ENCODE data around the gene BHLHE23.

DNA sequence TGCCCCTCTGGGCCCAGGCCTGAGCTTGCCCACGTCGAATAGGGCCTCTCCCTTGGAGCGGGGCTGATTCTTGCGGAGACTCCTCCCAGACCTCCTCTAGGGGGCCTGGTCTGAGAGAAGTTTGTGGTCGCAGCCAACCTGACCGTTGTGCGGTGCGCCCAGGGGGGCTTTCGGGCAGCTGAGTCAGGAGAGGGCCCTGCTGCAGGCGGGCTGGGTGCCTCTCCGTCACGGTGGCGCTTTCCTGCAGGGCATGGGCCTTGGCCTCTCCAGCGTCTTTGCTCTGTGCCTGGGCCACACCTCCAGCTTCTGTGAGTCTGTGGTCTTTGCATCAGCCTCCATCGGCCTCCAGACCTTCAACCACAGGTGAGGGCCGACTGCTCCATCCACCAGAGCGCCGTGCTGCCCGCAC lies 41.4 kb downstream of the BHLHE23 start:
- TF ChIP-seq, protein P1, sequence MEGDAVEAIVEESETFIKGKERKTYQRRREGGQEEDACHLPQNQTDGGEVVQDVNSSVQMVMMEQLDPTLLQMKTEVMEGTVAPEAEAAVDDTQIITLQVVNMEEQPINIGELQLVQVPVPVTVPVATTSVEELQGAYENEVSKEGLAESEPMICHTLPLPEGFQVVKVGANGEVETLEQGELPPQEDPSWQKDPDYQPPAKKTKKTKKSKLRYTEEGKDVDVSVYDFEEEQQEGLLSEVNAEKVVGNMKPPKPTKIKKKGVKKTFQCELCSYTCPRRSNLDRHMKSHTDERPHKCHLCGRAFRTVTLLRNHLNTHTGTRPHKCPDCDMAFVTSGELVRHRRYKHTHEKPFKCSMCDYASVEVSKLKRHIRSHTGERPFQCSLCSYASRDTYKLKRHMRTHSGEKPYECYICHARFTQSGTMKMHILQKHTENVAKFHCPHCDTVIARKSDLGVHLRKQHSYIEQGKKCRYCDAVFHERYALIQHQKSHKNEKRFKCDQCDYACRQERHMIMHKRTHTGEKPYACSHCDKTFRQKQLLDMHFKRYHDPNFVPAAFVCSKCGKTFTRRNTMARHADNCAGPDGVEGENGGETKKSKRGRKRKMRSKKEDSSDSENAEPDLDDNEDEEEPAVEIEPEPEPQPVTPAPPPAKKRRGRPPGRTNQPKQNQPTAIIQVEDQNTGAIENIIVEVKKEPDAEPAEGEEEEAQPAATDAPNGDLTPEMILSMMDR (conservative IDR thresholded peaks at IDR 0.05 in 1 of 2, IDR thresholded peaks at IDR 0.05 in 1 of 2; ENCODE audit: low read depth in 1 of 2, low read length in 2 of 2): no peak
- TF ChIP-seq EZH2 (IDR thresholded peaks at IDR 0.05; ENCODE audit: low read length, missing control alignments): no peak
